Nephron progenitor cell (in vitro differentiated cells): Measurements from ENCODE around the gene MSI2.

Experiments
- DNase-seq: peaks from one replicate; pipeline ENCODE4 v3.0.0; 2021
- H3K27ac Mint-ChIP-seq: 2 replicates; pipeline ENCODE4 v1.8.0; 2021; ENCODE audit warnings: mild to moderate bottlenecking, moderate library complexity, mixed read lengths
- H3K27me3 Mint-ChIP-seq: 2 replicates; pipeline ENCODE4 v1.8.0; 2021; ENCODE audit warnings: mild to moderate bottlenecking, low read depth, mixed read lengths; ENCODE audit not compliant: poor library complexity
- H3K36me3 Mint-ChIP-seq: 2 replicates; pipeline ENCODE4 v1.8.0; 2021; ENCODE audit warnings: low read depth, mixed read lengths
- H3K4me1 Mint-ChIP-seq: 2 replicates; pipeline ENCODE4 v1.8.0; 2021; ENCODE audit warnings: mixed read lengths
- H3K4me3 Mint-ChIP-seq: 2 replicates; pipeline ENCODE4 v1.8.0; 2021; ENCODE audit warnings: mild to moderate bottlenecking, moderate library complexity, mixed read lengths
- H3K9me3 Mint-ChIP-seq: 2 replicates; pipeline ENCODE4 v1.8.0; 2021; ENCODE audit warnings: mild to moderate bottlenecking, moderate library complexity, mixed read lengths
- CTCF ChIP-seq: fragments of 200-600 bp; sonication (generic); IDR thresholded peaks from 2 replicates; pipeline ENCODE4 v1.5.0; 2021; ENCODE audit warnings: antibody characterized with exemption

MSI2 gene

GRCh38 chr17:57724729-57725125 is 468.4 kb downstream of the MSI2 start:
- Mint-ChIP-seq H3K4me1 (peaks cover 74% of the 10 kb centered on the region), H3K9me3 (no peaks in the 10 kb centered on the region), H3K27ac (peak overlapping the region; percentile 19), H3K4me3 (no peak overlapping the region), H3K27me3 (peaks cover 15% of the 10 kb centered on the region), H3K36me3 (no peaks in the 10 kb centered on the region)
- DNase-seq: no peak
- no peak for TF ChIP-seq CTCF

GRCh38 chr17:57726213-57726790 is 470.0 kb downstream of the MSI2 start:
- peaks cover 8% of the 10 kb centered on the region for H3K27me3 Mint-ChIP-seq
- H3K36me3 Mint-ChIP-seq: no peaks in the 10 kb centered on the region
- no peak overlapping the region for H3K4me3 Mint-ChIP-seq
- peak overlapping the region; percentile 86 for H3K27ac Mint-ChIP-seq
- no peaks in the 10 kb centered on the region for H3K9me3 Mint-ChIP-seq
- DNase-seq: no peak
- no peak for TF ChIP-seq CTCF
- H3K4me1 Mint-ChIP-seq: peaks cover 75% of the 10 kb centered on the region

- Mint-ChIP-seq H3K27ac (peak overlapping the region; percentile 86), H3K27me3 (peaks cover 8% of the 10 kb centered on the region)
These were observed 470.5 kb downstream of the MSI2 start for GRCh38 chr17:57726838-57727237.

GRCh38 chr17:57727630-57728175 is 471.4 kb downstream of the MSI2 start:
- H3K27me3 Mint-ChIP-seq: peaks cover 5% of the 10 kb centered on the region
- no peak for DNase-seq
- H3K27ac Mint-ChIP-seq: no peak overlapping the region
- TF ChIP-seq CTCF: no peak
- no peaks in the 10 kb centered on the region for H3K36me3 Mint-ChIP-seq
- no peak overlapping the region for H3K4me3 Mint-ChIP-seq
- no peaks in the 10 kb centered on the region for H3K9me3 Mint-ChIP-seq
- peaks cover 72% of the 10 kb centered on the region for H3K4me1 Mint-ChIP-seq

More at GRCh38 chr17:57726838-57727237, 470.5 kb downstream of the MSI2 start:
- no peak overlapping the region for H3K4me3 Mint-ChIP-seq
- no peaks in the 10 kb centered on the region for H3K9me3 Mint-ChIP-seq
- no peaks in the 10 kb centered on the region for H3K36me3 Mint-ChIP-seq
- peaks cover 75% of the 10 kb centered on the region for H3K4me1 Mint-ChIP-seq
- no peak for TF ChIP-seq CTCF
- no peak for DNase-seq

- no peak for TF ChIP-seq CTCF
- H3K4me3 Mint-ChIP-seq: no peak overlapping the region
- H3K9me3 Mint-ChIP-seq: no peaks in the 10 kb centered on the region
- H3K27me3 Mint-ChIP-seq: no peaks in the 10 kb centered on the region
- no peak overlapping the region for H3K27ac Mint-ChIP-seq
- H3K4me1 Mint-ChIP-seq: peaks cover 66% of the 10 kb centered on the region
- DNase-seq: no peak
- H3K36me3 Mint-ChIP-seq: no peaks in the 10 kb centered on the region
These were observed 473.8 kb downstream of the MSI2 start for GRCh38 chr17:57730026-57730701.
